TTC549 (cell line): ENCODE results near the gene CSNK1G2.

Source experiments
- FAIRE-seq: peaks from 2 replicates; lab custom pipeline; 2012; peaks lifted over from hg19 to GRCh38; lab: Jason Lieb, UNC

Gene CSNK1G2

GRCh38 chr19:2018752-2019151 lies 77.8 kb downstream of the CSNK1G2 start:
- no peak for FAIRE-seq

- no peak for FAIRE-seq
These were observed 80.6 kb downstream of the CSNK1G2 start for GRCh38 chr19:2021453-2022140.

DNA sequence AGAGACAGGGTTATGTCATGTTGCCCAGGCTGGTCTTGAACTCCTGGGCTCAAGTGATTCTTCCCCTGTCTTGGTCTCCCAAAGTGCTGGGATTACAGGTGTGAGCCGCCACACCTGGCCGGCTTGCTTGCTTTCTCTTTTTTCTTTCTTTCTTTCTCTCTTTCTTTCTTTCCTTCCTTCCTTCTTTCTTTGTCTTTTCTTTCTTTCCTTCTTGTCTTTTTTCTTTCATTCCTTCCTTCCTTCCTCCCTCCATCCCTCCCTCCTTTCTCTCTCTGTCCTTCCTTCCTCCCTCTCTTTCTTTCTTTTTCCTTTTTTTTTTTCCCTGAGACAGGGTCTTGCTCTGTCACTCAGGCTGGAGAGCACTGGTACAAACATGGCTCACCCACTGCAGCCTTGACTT lies 81.3 kb downstream of the CSNK1G2 start:
- no peak for FAIRE-seq

GRCh38 chr19:2026770-2027169 lies 85.8 kb downstream of the CSNK1G2 start:
- no peak for FAIRE-seq

DNA sequence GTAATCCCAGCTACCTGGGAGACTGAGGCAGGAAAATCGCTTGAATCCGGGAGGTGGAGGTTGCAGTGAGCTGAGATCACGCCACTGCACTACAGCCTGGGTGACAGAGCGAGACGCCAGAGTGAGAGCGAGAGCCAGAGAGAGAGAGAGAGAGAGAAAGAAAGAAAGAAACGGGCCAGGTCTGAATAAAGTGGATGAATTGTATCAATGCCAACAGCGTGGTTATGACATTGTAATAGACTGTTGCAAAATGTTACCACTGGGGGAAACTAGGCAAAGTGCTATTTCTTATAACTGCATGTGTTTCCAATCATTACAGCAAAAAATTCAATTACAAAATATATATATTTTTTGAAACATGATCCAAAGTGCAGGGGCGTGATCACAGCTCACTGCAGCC lies 86.4 kb downstream of the CSNK1G2 start:
- FAIRE-seq: no peak
